HG03442 (cell line): ENCODE results near the gene DCTPP1.
"Not testable (repeated sequence)": the region's sequence is repeated elsewhere in the genome, so short reads cannot be mapped to it uniquely, and the experiment has no call there.

Source experiments
- ATAC-seq: cut with Tn5 transposase; IDR thresholded peaks from one replicate; pipeline ENCODE4 v1.9.1; 2021; ENCODE audit warnings: mild to moderate bottlenecking, moderate library complexity; ENCODE audit not compliant: unreplicated experiment

Gene DCTPP1

GRCh38 chr16:30414159-30414558 is 15.7 kb downstream of the DCTPP1 start:
- ATAC-seq, result no peak

- no peak for ATAC-seq
These were observed 16.6 kb downstream of the DCTPP1 start for GRCh38 chr16:30413112-30413806.

- ATAC-seq, result no peak
These were observed 20.4 kb downstream of the DCTPP1 start for GRCh38 chr16:30409125-30410060.

GRCh38 chr16:30407804-30408534 is 21.9 kb downstream of the DCTPP1 start:
- ATAC-seq, result no peak

- ATAC-seq, result peak; percentile 80
These were observed 22.6 kb downstream of the DCTPP1 start, which contains the start of gene ZNF771 for GRCh38 chr16:30407102-30407803. ZNF771 (plus strand) TSS chr16:30407606; CDS start chr16:30408054, 448 bp downstream.

- no peak for ATAC-seq
These were observed 23.1 kb downstream of the DCTPP1 start for GRCh38 chr16:30406795-30407101.

- ATAC-seq, result no peak
These were observed 27.9 kb downstream of the DCTPP1 start for GRCh38 chr16:30401768-30402425.

GRCh38 chr16:30399435-30400186 is 30.2 kb downstream of the DCTPP1 start:
- ATAC-seq, result no peak

GRCh38 chr16:30398661-30399434 is 31.0 kb downstream of the DCTPP1 start:
- no peak for ATAC-seq

GRCh38 chr16:30397776-30398660 is 31.8 kb downstream of the DCTPP1 start:
- no peak for ATAC-seq

GRCh38 chr16:30397056-30397455 is 32.8 kb downstream of the DCTPP1 start:
- no peak for ATAC-seq

- ATAC-seq, result not testable (repeated sequence)
These were observed 33.2 kb downstream of the DCTPP1 start for GRCh38 chr16:30396627-30397026.

- no peak for ATAC-seq
These were observed 33.7 kb downstream of the DCTPP1 start for GRCh38 chr16:30395992-30396585.

- peak; percentile 54 for ATAC-seq
These were observed 34.5 kb downstream of the DCTPP1 start, which contains the start of gene ZNF48 for GRCh38 chr16:30395155-30395991. ZNF48 (plus strand) TSS chr16:30395420; CDS start chr16:30395795, 375 bp downstream.

GRCh38 chr16:30394592-30395154 is 35.2 kb downstream of the DCTPP1 start:
- no peak for ATAC-seq

- no peak for ATAC-seq
These were observed 46.3 kb downstream of the DCTPP1 start for GRCh38 chr16:30383521-30383920.
